ENCODE results near the gene TCF7L1. TPM values are rescaled to one million over a fixed set of nuclear protein-coding genes. Genes with fewer than 3 reads are reported as not detected.

TCF7L1 gene
- total RNA-seq, 2 donors from 2014 or later: 3.1 to 4.0 TPM

DNA sequence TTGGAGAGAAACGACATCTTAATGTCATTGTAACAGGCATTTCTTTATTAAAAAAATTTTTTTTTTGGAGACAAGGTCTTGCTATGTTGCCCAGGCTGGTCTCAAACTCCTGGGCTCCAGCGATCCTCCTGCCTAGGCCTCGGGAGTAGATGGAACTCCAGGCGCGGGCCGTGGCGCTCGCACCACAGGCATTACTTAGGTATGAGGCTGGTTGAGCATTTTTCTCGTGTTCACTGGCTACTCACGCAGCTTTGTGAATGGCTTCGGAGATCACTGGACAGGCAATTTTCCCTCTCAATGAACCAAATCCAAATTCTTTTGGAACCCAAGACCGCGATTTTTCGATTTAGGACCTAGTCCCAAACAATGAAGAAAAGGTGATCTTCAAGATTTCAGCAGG lies 795 bp upstream of the TCF7L1 start:
- H3K4me3 ChIP-seq: peak overlapping the region; percentile 80 to 88
- H3K36me3 ChIP-seq: no peaks in the 10 kb centered on the region
- no peak for DNase-seq (ENCODE audit: low spot score)
- H3K27ac ChIP-seq: peak overlapping the region; percentile 55 to 56
- no peaks in the 10 kb centered on the region for H3K9me3 ChIP-seq
- no peaks in the 10 kb centered on the region for H3K27me3 ChIP-seq
- peaks cover 0 to 41% of the 10 kb centered on the region in 2 donors for H3K4me1 ChIP-seq
- no peak for TF ChIP-seq CTCF (IDR thresholded peaks at IDR 0.05)

GRCh38 chr2:85133751-85134254 lies 611 bp downstream of the TCF7L1 start:
- DNase-seq (ENCODE audit: low spot score): peak; percentile 68
- H3K4me3 ChIP-seq: peak overlapping the region; percentile 80 to 88
- TF ChIP-seq CTCF (IDR thresholded peaks at IDR 0.05): no peak
- no peaks in the 10 kb centered on the region for H3K27me3 ChIP-seq
- H3K27ac ChIP-seq: peak overlapping the region; percentile 84 to 87
- H3K36me3 ChIP-seq: no peaks in the 10 kb centered on the region
- H3K9me3 ChIP-seq: no peaks in the 10 kb centered on the region
- peaks cover 0 to 55% of the 10 kb centered on the region in 2 donors for H3K4me1 ChIP-seq

- no peaks in the 10 kb centered on the region for H3K9me3 ChIP-seq
- H3K27me3 ChIP-seq: no peaks in the 10 kb centered on the region
- H3K4me1 ChIP-seq: peaks cover 0 to 55% of the 10 kb centered on the region in 2 donors
- peak overlapping the region; percentile 84 to 87 for H3K27ac ChIP-seq
- peak overlapping the region; percentile 80 to 88 for H3K4me3 ChIP-seq
- no peaks in the 10 kb centered on the region for H3K36me3 ChIP-seq
- TF ChIP-seq CTCF (IDR thresholded peaks at IDR 0.05): no peak
- no peak for DNase-seq (ENCODE audit: low spot score)
Measured at GRCh38 chr2:85134255-85134895, 1.2 kb downstream of the TCF7L1 start.

- H3K27ac ChIP-seq: peak overlapping the region; percentile 84 to 87
- DNase-seq (ENCODE audit: low spot score): no peak
Measured at GRCh38 chr2:85134896-85135659, 1.9 kb downstream of the TCF7L1 start.

GRCh38 chr2:85135660-85135914 lies 2.4 kb downstream of the TCF7L1 start:
- no peaks in the 10 kb centered on the region for H3K36me3 ChIP-seq
- no peaks in the 10 kb centered on the region for H3K27me3 ChIP-seq
- peaks cover 0 to 55% of the 10 kb centered on the region in 2 donors for H3K4me1 ChIP-seq
- H3K27ac ChIP-seq: peak overlapping the region; percentile 84 to 87
- no peaks in the 10 kb centered on the region for H3K9me3 ChIP-seq
- no peak overlapping the region for H3K4me3 ChIP-seq
- no peak for DNase-seq (ENCODE audit: low spot score)
- TF ChIP-seq CTCF (IDR thresholded peaks at IDR 0.05): no peak

More at GRCh38 chr2:85134896-85135659, 1.9 kb downstream of the TCF7L1 start:
- no peaks in the 10 kb centered on the region for H3K36me3 ChIP-seq
- peaks cover 0 to 55% of the 10 kb centered on the region in 2 donors for H3K4me1 ChIP-seq
- H3K9me3 ChIP-seq: no peaks in the 10 kb centered on the region
- peak overlapping the region; percentile 80 to 88 for H3K4me3 ChIP-seq
- no peaks in the 10 kb centered on the region for H3K27me3 ChIP-seq
- no peak for TF ChIP-seq CTCF (IDR thresholded peaks at IDR 0.05)

Data from right atrium auricular region (tissue), 2 donors.